Anterior cingulate cortex (tissue), 58 donors: ENCODE results near the gene LRRK2.
"Not testable (repeated sequence)": the region's sequence is repeated elsewhere in the genome, so short reads cannot be mapped to it uniquely, and the experiment has no call there.

Experiments
- DNase-seq, 58 donors: peaks; one replicate each; lab custom pipeline; 2025; lab: John Stamatoyannopoulos, UW

The LRRK2 gene

DNA sequence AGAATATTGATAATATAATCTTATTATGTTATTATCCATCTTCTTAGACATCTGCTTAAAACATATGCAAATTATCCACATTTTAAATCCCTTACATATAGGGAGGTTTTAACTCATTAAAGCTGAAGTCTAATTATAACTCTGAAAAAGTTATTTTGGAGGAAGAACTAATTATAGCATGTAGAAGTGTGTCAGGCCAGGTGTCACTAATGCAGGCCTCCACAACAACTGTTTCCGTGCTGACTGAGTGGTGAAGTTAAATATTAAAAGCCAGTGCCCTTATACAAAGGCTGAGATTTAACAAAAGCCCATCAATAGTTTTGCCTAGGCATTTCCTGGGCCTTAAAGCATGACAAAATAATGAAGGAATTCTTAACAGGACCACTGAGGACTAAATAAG, 157.4 kb downstream of the LRRK2 start:
- no peak for DNase-seq

DNA sequence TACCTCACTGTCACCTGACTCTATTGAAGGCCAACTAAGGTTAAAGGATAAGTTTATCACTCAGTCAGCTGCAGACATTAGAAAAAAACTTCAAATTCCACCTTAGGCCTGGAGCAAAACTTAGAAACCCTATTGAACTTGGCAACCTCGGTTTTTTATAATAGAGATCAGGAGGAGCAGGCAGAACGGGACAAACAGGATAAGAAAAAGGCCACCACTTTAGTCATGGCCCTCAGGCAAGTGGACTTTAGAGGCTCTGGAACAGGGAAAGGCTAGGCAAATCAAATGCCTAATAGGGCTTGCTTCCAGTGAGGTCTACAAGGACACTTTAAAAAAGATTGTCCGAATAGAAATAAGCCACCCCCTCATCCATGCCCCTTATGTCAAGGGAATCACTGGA, 162.5 kb downstream of the LRRK2 start:
- DNase-seq: not testable (repeated sequence)

DNA sequence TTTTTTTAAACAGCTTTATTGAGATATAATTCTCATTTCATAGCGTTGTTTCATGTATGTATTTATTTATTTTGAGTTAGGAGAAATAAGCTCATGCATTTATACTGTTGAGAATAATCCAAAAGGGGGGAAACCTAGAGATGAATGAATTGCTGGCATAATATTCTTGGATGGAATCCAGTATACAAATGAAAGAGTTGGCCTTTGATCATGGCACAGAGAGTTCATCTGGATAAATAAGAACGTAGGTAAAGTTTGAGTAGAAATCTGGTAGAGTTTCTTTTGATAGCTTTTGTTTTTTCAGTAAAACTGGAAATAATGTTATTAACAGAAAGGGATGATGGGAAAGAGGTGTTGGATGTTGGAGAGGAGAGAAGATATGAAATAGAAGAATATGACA, 166.2 kb downstream of the LRRK2 start:
- DNase-seq: no peak

DNA sequence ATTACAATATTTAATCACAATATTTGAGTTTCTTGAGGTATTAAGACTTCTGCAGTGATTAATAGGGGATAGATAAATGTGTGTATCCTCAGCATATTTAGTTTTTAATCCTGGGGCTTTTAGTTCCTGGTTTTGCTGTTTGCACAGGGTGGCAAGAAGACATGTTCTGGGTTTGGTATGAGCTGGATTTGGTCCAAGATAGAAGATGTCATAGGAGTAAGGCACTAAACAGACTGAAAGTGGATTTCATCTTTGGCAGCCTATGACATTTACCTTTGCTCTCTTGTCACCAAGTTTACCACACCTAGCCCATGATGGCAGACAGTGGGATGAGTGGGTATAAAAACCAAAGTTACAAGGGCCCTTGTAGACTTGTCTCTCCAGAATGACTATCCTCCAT, 168.2 kb downstream of the LRRK2 start:
- no peak for DNase-seq

DNA sequence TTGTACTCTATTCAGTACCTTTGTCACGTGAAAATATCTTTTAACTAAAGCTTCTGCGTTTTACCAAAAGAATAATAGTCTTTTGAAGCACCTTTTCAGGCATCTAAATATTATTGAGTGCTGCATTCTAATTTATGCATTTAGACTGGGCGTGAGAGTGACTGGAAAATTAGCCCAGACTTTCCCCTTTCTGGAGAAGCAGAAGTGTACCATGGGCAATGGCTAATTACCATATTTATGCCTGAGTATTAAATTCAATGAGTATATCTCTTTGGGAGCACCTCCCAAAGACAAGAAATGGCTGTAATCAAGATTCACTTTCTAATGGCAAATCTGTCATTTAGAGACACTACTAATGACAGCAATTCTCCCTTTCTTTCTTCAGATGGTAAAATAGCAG, 174.9 kb downstream of the LRRK2 start:
- no peak for DNase-seq

DNA sequence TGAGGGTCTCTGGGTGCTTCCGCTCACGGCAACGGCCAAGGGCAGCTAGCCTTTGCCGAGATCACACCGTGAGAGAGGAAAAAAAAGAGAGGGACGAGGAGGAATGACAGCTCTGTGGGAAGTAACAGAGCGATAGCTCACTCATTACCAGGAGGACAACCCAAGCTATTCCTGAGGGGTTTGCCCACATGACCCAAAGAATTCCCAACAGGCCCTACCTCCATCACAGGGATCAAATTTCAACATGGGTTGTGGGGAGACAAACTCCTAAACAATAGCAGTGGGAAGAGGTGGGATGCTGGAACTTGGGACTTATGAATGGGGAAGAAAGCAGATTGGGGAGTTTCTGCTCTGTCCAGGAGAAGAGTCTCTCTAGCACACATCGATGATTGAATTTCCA, 180.6 kb downstream of the LRRK2 start:
- DNase-seq: no peak
